ENCODE data around the gene PANK1.

PANK1 gene

GRCh38 chr10:89615112-89615511 is 29.9 kb downstream of the PANK1 start:
- DNase-seq, result no peak

GRCh38 chr10:89613582-89613981 is 31.5 kb downstream of the PANK1 start:
- DNase-seq, result no peak

GRCh38 chr10:89611282-89611681 is 33.8 kb downstream of the PANK1 start:
- DNase-seq, result no peak

GRCh38 chr10:89609833-89610346 is 35.2 kb downstream of the PANK1 start:
- no peak for DNase-seq

- DNase-seq, result no peak
These were observed 40.8 kb downstream of the PANK1 start for GRCh38 chr10:89604200-89604599.

GRCh38 chr10:89602919-89603318 is 42.1 kb downstream of the PANK1 start:
- no peak for DNase-seq

- DNase-seq, result no peak
These were observed 43.2 kb downstream of the PANK1 start for GRCh38 chr10:89601728-89602361.

- no peak for DNase-seq
These were observed 45.0 kb downstream of the PANK1 start for GRCh38 chr10:89600041-89600440.

GRCh38 chr10:89593043-89593442 is 52.0 kb downstream of the PANK1 start:
- DNase-seq, result no peak

- DNase-seq, result no peak
These were observed 52.5 kb downstream of the PANK1 start for GRCh38 chr10:89592539-89592938.

- no peak for DNase-seq
These were observed 53.2 kb downstream of the PANK1 start for GRCh38 chr10:89591796-89592271.

GRCh38 chr10:89591111-89591795 is 53.8 kb downstream of the PANK1 start:
- DNase-seq, result no peak

- DNase-seq, result no peak
These were observed 54.7 kb downstream of the PANK1 start for GRCh38 chr10:89590326-89590725.

GRCh38 chr10:89589101-89589720 is 55.8 kb downstream of the PANK1 start:
- DNase-seq, result no peak

GRCh38 chr10:89588671-89589070 is 56.4 kb downstream of the PANK1 start:
- no peak for DNase-seq

- no peak for DNase-seq
These were observed 63.0 kb downstream of the PANK1 start for GRCh38 chr10:89582022-89582421.

GRCh38 chr10:89580243-89580642 is 64.8 kb downstream of the PANK1 start:
- DNase-seq, result no peak

GRCh38 chr10:89576696-89577095 is 68.3 kb downstream of the PANK1 start:
- no peak for DNase-seq

- no peak for DNase-seq
These were observed 69.0 kb downstream of the PANK1 start for GRCh38 chr10:89576022-89576421.

- DNase-seq, result no peak
These were observed 70.0 kb downstream of the PANK1 start for GRCh38 chr10:89575031-89575430.

GRCh38 chr10:89574368-89574767 is 70.7 kb downstream of the PANK1 start:
- no peak for DNase-seq

GRCh38 chr10:89567576-89568245 is 77.3 kb downstream of the PANK1 start:
- DNase-seq, result no peak

- no peak for DNase-seq
These were observed 78.0 kb downstream of the PANK1 start for GRCh38 chr10:89566992-89567391.

Measured in NCI-H2081 (cell line).